Measurements from ENCODE around the gene MDGA2. TPM values are rescaled to one million over a fixed set of nuclear protein-coding genes. Genes with fewer than 3 reads are reported as not detected.

Gene MDGA2
- total and polyA plus RNA-seq, 8 donors = 0.14 to 2.9 TPM; not detected in 6

DNA sequence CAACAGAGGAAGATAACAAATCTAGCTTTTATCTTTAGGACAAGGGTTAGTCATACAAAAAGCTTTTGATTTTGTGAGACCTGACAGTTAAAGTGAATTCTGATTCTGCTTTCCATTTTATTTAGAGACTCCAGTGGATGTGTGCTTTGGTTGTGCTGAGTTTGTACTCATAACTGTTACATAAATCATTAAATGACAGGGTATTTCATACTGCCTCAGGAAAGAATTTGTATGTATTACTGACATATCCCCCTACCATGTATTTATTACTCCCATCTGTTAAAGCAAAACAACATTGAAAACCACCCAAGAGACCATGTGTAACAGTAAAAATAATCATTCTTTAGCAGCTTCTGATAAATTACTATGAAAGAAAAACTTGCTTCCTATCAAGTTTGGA, 780.9 kb downstream of the MDGA2 start:
- no peaks in the 10 kb centered on the region for H3K36me3 ChIP-seq
- TF ChIP-seq CTCF (IDR thresholded peaks at IDR 0.05) (no peak), POLR2A (IDR thresholded peaks at IDR 0.05) (no peak), POLR2AphosphoS5 (IDR thresholded peaks at IDR 0.05) (no peak), EP300 (IDR thresholded peaks at IDR 0.05) (no peak)
- no peak overlapping the region for H3K27ac ChIP-seq
- no peaks in the 10 kb centered on the region for H3K9me3 ChIP-seq
- no peaks in the 10 kb centered on the region for H3K4me1 ChIP-seq
- intact Hi-C loops (cut with DNase I; ENCODE audit: low total_unique reads) = no loop called here
- no peak for DNase-seq
- no peaks in the 10 kb centered on the region for H3K27me3 ChIP-seq
- H3K4me3 ChIP-seq = no peak overlapping the region

DNA sequence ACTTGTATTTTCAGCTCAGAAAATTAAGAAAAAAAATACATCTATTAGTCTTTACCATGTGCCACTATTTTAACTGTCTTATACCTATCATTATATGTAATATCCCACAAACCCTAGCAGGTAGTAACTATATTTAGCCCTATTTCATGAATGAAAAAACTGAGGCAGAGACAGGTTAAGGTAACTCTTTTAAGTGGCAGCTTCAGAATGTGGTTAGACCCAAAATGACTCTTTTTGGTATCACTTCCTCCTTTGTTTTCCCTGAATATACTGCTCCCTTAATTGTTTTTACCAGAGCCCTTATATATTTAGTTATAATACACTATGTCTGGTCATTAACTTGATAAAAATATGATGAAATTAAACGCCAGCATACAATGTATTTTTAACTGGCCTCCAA, 788.3 kb downstream of the MDGA2 start:
- H3K27me3 ChIP-seq = no peaks in the 10 kb centered on the region
- intact Hi-C loops (cut with DNase I; ENCODE audit: low total_unique reads) = no loop called here
- no peaks in the 10 kb centered on the region for H3K36me3 ChIP-seq
- H3K27ac ChIP-seq = no peak overlapping the region
- no peaks in the 10 kb centered on the region for H3K4me1 ChIP-seq
- TF ChIP-seq POLR2A (IDR thresholded peaks at IDR 0.05) = no peak
- no peak for TF ChIP-seq CTCF (IDR thresholded peaks at IDR 0.05)
- no peak for TF ChIP-seq POLR2AphosphoS5 (IDR thresholded peaks at IDR 0.05)
- no peak for TF ChIP-seq EP300 (IDR thresholded peaks at IDR 0.05)
- no peak overlapping the region for H3K4me3 ChIP-seq
- DNase-seq = no peak
- WGBS, 5 donors = 80 to 92% (median 86%) methylated on average over 1 of the region's 1 CpG
- H3K9me3 ChIP-seq = no peaks in the 10 kb centered on the region

GRCh38 chr14:46885566-46885965, 789.8 kb downstream of the MDGA2 start:
- WGBS, 5 donors = 83 to 88% (median 86%) methylated on average over 3 of the region's 3 CpGs
- TF ChIP-seq EP300 (IDR thresholded peaks at IDR 0.05) (no peak), POLR2A (IDR thresholded peaks at IDR 0.05) (no peak), CTCF (IDR thresholded peaks at IDR 0.05) (no peak), POLR2AphosphoS5 (IDR thresholded peaks at IDR 0.05) (no peak)
- Histone ChIP-seq H3K27me3 (no peaks in the 10 kb centered on the region), H3K36me3 (no peaks in the 10 kb centered on the region), H3K9me3 (no peaks in the 10 kb centered on the region), H3K27ac (no peak overlapping the region), H3K4me3 (no peak overlapping the region), H3K4me1 (no peaks in the 10 kb centered on the region)
- no peak for DNase-seq
- intact Hi-C loops (cut with DNase I; ENCODE audit: low total_unique reads) = no loop called here

DNA sequence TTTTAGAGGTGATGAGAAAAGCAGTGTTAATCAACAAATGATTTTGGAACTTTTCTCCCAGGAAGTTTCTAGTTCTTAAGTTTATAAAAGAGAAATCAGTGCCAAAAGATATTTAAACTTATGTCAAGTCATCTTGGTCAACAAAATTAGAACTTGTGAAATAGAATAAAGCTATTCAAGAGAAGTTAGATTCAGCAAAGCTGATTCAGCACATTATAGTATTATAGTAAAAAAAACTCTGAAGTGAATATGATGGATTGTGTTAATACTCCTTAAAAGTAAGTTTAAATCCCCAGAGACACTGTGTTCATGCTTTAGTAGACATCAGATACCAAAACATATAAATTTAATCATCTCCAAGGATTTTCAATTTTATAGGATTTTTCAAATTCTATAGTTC, 813.7 kb downstream of the MDGA2 start:
- TF ChIP-seq POLR2AphosphoS5 (IDR thresholded peaks at IDR 0.05) = no peak
- no peak for TF ChIP-seq POLR2A (IDR thresholded peaks at IDR 0.05)
- TF ChIP-seq CTCF (IDR thresholded peaks at IDR 0.05) = no peak
- no peak for TF ChIP-seq EP300 (IDR thresholded peaks at IDR 0.05)
- Histone ChIP-seq H3K4me3 (no peak overlapping the region), H3K36me3 (no peaks in the 10 kb centered on the region), H3K4me1 (no peaks in the 10 kb centered on the region), H3K27me3 (no peaks in the 10 kb centered on the region), H3K9me3 (no peaks in the 10 kb centered on the region), H3K27ac (no peak overlapping the region)
- no peak for DNase-seq
- intact Hi-C loops (cut with DNase I; ENCODE audit: low total_unique reads) = no loop called here

Data from stomach (tissue), 9 donors.